GM18502 (cell line): ENCODE measurements around the gene PFKP.
"Not testable (repeated sequence)": the region's sequence is repeated elsewhere in the genome, so short reads cannot be mapped to it uniquely, and the experiment has no call there.

Experiments
- ATAC-seq: cut with Tn5 transposase; IDR thresholded peaks from one replicate; pipeline ENCODE4 v1.9.1; 2021; ENCODE audit warnings: mild to moderate bottlenecking; ENCODE audit not compliant: unreplicated experiment, poor library complexity

The PFKP gene

DNA sequence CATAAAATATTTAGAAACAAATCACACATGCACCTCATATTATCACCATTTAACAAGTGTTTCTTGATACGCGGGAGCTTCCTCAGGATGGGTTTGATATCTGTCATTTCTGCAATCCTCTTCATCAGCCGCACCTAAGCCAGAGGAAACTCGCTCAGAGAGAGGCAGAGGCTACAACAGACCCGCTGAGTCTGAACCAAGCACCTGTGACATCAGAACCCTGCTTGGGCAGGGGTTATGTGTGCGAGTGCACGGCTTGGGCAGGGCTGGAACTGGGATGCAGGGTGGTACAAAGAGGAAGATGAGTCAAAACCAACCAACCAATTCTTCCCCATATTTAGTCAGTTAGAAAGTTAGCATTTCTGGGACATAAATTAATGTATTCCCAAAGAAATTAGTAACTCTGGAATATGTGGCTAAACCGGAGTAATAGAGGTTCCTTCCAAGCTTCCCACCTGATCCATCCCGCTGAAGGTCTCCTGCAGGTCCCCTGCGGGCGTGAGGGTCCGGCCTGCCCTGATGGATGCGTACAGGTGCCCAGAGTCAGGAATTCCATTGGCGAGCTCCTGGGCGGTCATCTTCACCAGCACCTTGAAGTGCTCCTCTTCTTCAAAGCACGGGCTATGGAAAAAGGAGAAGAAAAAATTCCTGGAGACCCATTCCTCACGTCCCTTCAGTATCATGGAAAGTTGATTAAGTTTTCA, 79.9 kb downstream of the PFKP start:
- ATAC-seq = no peak

DNA sequence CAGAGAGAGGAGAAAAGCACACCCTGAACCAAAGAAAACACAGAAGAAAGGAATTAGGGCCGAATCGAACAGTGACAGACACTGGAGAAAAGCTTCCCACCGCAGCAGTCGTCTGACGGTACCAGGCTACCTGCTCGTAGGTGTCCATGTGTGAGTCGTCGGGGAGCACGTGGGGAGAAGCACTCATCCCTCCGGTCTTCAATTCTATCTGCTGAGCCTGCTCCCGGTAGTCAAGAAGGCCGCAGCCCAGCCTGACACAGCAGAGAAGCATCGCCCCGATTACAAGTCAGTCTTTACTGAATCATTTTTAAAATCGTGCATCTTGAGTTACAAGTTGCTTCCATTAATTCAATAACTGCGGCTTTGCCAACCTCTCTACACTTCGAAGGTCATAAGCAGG, 80.7 kb downstream of the PFKP start:
- no peak for ATAC-seq

DNA sequence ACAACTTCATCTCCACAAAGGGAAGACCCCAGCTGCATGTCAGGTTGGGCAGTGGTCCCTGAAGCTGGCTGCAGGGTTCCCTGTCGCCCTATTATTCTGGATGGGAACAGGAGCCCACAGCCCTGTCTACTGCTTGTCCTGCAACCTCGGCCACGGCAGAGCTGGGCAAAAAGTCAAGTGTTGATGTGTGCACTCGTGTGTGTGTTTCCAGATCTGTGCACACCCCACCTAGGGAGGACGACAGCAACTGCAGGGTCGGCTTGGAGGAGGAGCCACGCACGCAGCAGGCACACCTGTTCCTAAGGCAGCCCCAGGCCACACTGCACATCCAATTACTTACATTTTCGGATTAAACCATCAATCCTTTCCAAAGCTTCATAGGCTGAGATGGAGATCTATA, 81.6 kb downstream of the PFKP start:
- ATAC-seq = no peak

DNA sequence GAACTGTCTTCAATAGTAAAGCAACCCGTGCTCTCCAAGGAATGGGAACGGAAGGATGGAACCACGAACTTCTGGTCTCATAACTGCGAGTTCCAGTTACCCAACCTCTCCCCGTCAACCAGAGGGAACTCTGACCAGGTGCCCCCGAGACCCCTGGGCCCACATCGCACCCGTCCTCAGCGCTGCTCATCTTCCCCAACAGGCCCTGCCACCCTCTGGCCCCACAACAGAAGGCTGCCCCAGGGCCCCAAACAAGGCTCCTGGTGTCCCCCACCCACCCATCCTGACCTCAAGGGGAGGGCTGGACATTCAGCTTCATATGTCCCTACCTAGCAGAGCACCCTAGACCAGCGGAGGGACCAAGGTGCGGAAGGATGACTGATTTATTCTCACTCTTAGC, 82.6 kb downstream of the PFKP start:
- no peak for ATAC-seq

DNA sequence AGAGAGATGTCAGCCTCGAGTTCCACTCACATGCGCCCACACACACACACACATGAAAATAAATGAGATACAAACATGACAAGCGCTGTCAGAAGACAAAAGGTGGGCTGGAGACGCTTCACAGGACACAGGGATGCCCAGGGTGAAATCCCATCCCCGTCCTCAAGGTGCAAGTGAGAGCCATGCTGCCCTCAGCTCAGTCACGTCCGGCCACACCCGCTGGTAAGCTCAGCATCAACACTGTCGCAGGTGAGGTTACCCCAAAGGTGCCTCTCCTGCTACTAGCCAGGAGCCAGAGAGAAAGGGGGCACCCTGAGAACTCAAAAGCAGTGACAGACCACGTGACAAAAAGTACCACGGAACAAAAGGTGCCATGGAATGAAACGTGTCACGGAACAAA, 83.0 kb downstream of the PFKP start:
- no peak for ATAC-seq

DNA sequence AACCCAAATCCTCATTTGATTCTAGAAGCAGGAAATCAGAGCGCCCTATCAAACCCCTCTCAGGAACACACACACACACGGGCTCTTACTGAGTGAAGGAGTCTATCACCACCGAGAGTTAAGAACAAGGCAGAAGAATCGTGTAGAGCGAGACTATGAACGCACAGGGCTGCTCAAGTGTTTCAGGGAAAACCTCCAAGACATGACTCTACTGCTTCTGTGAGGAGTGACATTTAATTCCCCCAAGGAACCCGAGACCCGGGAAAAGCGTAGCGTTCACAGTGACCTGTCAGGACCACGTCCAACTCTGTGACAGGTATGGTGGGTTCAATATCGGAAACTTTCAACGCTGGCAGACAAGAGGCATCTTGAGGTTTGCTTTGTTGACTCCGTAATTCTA, 83.6 kb downstream of the PFKP start:
- no peak for ATAC-seq

DNA sequence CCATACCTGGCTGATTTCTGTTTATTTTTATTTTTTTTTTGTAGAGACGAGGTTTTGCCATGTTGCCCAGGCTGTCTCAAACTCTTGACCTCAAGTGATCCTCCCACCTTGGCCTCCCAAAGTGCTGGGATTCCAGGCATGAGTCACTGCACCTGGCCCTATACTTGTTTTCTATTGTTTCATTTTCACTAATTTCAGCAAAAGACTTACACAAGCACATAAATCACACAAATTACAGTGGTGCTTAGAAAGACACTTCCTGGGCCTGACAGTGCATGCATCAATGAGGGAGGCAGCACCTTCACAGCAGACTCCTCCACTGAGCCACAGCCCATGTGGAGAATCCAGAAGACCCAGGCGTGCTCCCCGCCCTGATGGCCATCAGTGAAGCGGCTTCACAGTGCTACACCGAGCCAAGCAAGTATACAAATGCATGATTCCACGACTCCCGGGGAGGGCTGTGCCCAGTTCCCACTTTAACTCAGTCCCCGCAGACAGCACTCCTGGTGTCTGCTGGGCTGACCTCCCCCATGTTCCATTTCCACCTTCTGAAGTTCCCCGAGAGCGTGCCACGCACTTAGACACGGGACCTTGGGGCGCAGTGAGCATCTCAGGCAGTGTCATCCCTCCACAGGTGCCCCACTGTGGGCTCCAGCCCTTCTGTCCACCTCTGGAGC, 84.7 kb downstream of the PFKP start:
- no peak for ATAC-seq

DNA sequence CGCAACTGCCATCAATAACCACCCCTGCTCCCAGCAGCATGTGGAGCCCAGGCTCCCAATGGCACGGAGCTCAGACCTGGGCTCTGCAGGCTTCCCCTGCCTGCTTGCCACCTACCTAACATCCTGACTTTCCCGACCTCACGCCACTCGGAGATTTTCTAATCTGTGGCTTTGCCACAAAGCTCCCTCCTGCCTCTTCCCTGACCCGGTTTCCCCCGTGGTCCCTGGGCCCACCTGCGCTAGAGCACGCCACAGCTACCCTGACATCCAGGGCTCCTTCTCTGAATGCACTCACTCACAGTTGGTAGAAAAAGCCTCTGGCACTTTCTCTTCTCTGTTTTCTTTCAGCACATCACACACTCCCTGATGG, 85.2 kb downstream of the PFKP start:
- no peak for ATAC-seq

DNA sequence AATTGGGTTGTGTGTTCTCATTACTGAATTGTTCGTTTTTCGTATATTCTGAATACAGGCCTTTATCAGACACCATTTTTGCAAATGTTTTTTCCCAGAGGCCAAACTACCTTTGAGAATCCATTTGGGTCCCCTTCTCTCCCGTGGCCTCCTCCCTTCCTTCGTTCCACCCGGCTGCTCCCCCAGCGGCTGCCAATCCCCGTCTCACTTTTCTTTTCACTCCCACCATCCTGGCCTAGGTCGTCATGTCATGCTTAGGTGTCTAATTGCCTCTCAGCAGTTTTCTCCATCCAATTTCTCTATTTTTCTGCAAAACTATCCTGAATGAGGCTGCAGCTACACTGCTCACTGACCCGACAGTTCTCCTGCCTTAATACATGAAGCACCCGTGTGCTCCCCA, 87.3 kb downstream of the PFKP start:
- no peak for ATAC-seq

DNA sequence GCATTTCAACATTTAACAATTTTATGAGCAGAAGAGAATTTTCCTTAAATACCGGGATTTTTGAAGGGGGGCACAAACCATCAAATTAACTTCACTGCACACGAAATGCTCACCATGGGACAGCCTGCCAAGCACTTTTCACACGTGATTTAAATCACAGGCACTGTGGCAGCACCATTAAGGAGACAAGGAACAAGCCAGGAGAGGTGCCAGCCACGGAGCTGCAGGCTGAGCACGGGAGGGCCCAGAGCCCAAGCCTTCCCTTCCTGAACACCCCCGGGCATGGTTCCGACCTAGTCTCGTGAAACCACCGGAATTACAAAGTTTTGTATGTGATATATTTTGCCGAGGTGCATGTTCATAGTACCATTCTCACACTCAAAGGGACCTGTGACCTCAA, 91.8 kb downstream of the PFKP start:
- no peak for ATAC-seq

DNA sequence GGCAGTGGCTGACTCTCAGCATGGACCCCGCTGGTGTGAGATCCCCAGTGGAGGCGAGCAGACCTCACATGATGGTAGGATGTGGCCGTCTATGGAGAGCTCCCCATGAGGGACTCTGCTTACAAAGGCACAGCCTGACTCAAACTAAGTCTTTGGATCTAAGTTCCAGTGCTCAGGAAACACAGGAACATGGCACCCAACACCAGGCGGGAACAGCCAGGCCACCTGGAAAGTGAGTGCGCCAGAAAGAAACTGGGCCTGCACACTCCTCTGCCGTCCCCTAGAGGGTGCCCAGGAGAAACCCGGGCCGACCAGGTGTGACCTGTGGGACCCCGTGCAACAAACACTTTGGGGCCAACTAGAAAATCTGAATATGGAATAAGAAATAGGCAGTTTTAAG, 95.2 kb downstream of the PFKP start:
- no peak for ATAC-seq

DNA sequence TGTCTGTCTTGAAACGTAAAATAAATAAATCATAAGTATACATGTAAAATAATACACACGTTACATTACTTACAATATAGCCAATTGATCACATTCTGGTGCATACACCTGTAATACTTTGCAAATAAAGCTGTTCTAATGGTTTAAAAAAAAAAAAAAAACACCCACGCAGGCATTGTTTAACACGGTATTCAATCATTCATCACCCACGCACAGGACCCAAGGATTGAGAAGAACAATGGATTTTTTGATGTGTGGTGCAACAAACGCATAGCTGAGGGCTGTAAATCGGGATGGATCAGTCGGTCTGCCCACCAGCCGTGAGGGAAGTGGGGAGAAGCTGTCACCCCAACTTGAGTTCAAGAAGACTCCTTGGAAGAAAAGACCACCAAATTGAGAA, 96.5 kb downstream of the PFKP start:
- no peak for ATAC-seq

DNA sequence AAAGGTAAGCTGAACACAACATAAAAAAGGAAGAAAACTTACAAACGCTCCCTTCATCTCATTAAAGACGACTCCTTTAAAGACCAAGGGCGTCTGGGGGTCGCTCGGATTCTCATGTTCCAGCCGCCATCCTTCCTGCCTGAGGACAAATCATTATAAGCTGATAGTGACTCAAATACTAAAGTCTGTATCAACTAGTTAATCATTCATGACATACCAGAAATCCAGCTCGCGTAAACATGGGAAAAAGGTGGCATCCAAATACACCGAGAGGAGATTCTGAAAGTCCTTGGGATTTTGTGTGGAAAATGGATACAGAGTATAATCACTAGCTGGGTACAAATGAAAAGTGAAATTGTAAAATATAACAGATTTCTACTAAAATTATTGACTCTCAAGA, 97.8 kb downstream of the PFKP start:
- no peak for ATAC-seq

DNA sequence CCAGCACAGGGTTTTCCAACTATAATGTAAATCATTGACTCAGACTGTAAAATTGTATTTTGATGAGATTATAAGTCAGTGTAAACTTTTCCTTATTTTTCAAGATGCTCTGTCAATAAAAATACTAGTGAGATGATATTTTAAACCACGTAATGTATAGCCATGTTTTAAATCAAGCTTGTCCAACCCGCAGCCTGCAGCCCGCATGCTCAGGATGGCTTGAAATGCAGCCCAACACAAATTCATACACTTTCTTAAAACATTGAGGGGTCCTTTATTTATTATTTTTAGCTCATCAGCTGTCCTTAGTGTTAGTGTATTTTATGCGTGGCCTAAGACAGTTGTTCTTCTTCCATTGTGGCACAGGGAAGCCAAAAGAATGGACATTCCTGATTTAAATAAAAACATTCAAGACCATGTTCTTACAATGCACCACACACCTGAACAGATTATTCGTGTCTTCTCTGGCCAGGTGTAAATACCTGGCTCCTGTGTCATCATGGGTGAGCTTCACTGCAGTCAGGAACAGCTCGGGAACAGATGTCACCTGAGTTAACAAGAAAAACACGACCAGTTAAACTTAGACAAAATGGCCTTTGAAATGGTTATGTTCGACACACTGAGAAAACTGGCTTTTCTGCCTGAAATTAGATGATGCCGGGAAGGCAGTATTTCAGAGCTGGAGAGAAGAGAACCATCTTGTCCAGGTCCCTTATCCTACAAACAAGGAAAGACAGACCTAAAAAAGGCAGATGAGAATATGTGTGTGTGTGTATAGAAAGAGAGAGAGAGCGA, 99.3 kb downstream of the PFKP start:
- no peak for ATAC-seq

DNA sequence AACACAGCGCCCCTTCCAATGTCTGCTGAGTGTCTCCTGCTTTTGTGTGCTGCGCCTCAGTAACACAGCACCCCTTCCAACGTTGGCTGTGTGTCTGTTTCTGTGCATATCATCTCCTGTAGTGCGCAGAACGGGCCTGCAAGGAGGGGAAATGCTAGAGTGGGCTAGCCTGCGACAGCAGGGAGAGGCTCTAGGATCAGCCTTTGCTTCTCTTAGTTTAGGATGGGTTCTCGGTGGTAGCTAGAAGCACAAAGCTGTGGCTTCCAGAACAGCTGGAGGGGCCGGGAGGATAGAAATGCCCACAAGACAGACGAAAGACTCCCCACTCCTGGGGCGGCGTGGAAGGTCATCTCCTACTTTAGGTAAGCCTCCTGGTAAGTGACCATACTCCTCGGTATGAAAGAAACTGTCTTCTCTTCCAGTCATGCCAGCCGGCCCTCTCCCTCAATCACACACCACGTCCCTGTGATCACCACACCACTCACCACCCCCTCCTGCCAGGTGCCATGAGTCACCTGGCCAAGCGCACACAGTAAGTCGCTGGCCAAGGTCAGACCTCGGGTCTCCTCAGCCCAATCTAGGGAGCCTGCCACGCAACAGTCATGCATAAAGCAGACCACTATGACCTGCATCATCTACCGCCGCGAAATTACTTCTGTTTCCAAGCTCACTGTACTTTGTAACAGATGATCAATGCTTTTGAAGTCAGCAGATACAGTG, 100.4 kb downstream of the PFKP start:
- ATAC-seq = no peak

DNA sequence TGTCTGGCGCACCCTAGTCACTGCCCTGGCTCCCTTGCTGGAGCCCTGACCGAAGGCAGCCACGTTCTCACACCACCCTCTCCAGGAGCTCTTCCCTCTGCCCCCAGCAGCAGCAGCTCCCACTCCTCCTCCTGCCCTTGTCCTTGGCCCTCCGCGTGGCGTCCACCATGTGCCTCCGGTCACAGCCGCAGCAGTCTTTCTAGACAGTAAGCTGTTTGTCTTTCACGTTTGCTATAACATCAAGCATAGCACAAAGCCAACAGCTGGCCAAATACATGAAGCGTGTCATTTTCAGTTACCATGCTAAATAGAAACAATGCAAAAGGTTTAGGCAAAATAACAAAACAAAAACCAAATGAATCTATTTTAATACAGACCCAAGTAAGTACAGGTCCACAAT, 101.9 kb downstream of the PFKP start:
- ATAC-seq = no peak

DNA sequence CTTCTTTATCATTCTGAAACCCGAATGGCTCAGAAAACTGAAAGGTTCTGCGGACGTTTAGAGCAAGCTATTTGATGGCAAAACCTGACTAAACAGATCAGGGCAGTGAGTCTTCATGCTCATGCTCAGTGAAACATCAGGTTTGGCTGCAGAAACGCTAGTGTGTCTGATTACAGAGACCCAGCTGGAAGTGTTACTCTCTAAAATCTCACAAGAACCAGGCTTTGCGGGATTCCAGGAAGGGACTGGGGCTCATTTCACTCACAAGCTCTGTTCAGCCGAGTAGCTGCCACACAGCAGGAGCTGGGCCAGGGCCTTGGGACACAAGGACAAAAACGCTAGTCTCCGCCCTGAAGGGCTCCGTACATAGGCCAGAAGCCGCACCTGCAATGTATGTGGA, 102.3 kb downstream of the PFKP start:
- no peak for ATAC-seq

DNA sequence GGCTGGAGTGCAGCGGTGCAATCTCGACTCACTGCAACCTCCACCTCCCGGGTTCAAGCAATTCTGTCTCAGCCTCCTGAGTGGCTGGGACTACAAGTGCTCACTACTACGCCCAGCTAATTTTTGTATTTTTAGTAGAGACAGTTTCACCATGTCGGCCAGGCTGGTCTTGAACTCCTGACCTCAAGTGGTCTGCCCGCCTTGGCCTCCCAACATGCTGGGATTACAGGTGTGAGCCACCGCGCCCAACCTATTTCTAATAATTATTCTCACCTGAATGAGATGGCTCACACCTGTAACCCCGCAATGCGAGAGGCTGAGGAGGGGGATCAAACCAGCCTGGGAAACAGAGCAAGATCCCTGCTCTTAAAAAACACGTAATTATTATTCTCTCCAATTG, 104.1 kb downstream of the PFKP start:
- ATAC-seq = not testable (repeated sequence)

DNA sequence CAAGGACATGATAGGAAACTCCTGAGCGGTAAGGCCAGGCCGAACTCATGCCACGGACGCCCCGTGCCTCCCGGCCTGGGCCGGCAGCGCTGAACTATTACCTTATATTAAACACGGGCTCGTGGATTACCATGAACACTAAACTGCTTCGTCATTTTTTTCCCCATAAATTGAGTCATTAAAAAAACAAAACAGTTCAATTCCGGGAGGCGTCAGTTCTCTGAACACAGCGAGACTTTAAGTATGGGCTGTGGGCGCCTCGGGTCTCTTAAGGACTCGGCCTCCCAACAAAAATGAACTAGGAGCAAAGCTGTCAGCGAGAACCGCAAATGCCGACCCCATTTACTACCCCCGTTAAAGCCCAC, 104.7 kb downstream of the PFKP start:
- ATAC-seq = peak; percentile 0

DNA sequence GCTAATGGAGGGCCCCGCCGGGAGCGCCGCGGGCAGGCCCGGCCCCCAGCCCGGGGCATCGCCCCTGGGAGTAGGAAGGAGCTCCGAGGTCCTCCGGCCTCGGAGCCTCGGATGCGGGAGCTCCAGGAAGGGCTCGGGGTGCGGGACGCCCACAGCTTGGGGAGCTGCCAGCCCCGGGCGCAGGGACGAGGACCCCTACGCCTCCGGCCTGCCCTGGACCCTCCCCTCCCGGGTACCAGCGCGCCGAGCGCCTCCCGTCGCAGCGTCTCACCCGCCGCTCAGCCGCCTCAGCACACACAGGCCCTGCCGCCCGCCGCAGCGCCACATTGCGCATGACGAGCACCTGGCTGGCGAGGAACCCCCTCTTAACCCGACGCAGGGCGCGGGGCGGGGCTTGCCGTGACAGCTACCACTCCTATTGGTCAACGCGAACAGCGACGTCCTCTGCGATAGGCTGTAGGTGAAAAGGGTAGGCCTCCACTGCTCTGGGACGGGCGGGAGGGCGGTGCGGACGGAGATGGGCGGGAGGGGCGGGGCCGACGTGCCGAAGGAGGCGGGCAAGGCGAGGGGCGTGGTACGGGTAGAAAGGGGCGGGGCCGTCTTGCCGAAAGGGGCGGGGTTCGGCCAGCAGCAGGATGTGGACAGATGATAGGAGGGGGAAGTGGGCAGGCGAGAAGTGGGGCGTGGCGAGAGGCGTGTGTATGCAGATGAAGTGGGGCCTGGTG, 105.3 kb downstream of the PFKP start, which contains the start of gene PITRM1:
PITRM1 (minus strand) TSS at position 337 of the 725 bp plus-strand sequence; CDS start at position 327, 10 bp downstream.
- peak; percentile 94 for ATAC-seq
